ENCODE results near the gene ELF3. TPM values are rescaled to one million over a fixed set of nuclear protein-coding genes. Genes with fewer than 3 reads are reported as not detected.

Gene ELF3
- total RNA-seq, 1 donor from 2014 or later, result not detected

GRCh38 chr1:201983380-201983805 is 27.0 kb upstream of the ELF3 start:
- Histone ChIP-seq H3K27ac (ENCODE audit: low read depth, low read length) (peak overlapping the region; percentile 72), H3K36me3 (ENCODE audit: control insufficient read depth in 3 of 3, insufficient read depth in 3 of 3, low read length in 3 of 3) (peaks cover 0 to 2% (median 0%) of the 10 kb centered on the region in 3 donors), H3K9me3 (ENCODE audit: control insufficient read depth in 3 of 3, low read length in 3 of 3) (no peaks in the 10 kb centered on the region), H3K27me3 (ENCODE audit: control insufficient read depth in 3 of 3, insufficient read depth in 3 of 3, low read length in 3 of 3) (no peaks in the 10 kb centered on the region), H3K4me3 (ENCODE audit: low read length in 3 of 3) (peak overlapping the region; percentile 72 to 88 (median 82)), H3K9ac (ENCODE audit: low read depth in 1 of 3, low read length in 3 of 3) (peak overlapping the region; percentile 64 to 95 (median 87)), H3K4me1 (ENCODE audit: control insufficient read depth in 3 of 3, insufficient read depth in 3 of 3, low read length in 3 of 3) (peaks cover 9 to 25% (median 19%) of the 10 kb centered on the region in 3 donors)

- no peak overlapping the region for H3K4me3 ChIP-seq (ENCODE audit: low read length in 3 of 3)
- peaks cover 9 to 24% (median 19%) of the 10 kb centered on the region in 3 donors for H3K4me1 ChIP-seq (ENCODE audit: control insufficient read depth in 3 of 3, insufficient read depth in 3 of 3, low read length in 3 of 3)
- H3K27ac ChIP-seq (ENCODE audit: low read depth, low read length), result no peak overlapping the region
Observed at GRCh38 chr1:201984446-201984845, 25.9 kb upstream of the ELF3 start.

GRCh38 chr1:201985355-201985754 is 25.0 kb upstream of the ELF3 start:
- no peaks in the 10 kb centered on the region for H3K9me3 ChIP-seq (ENCODE audit: control insufficient read depth in 3 of 3, low read length in 3 of 3)
- H3K9ac ChIP-seq (ENCODE audit: low read depth in 1 of 3, low read length in 3 of 3), result no peak overlapping the region
- H3K36me3 ChIP-seq (ENCODE audit: control insufficient read depth in 3 of 3, insufficient read depth in 3 of 3, low read length in 3 of 3), result peaks cover 10 to 17% (median 12%) of the 10 kb centered on the region in 3 donors
- no peak overlapping the region for H3K4me3 ChIP-seq (ENCODE audit: low read length in 3 of 3)
- H3K27ac ChIP-seq (ENCODE audit: low read depth, low read length), result no peak overlapping the region
- H3K4me1 ChIP-seq (ENCODE audit: control insufficient read depth in 3 of 3, insufficient read depth in 3 of 3, low read length in 3 of 3), result peaks cover 9 to 24% (median 19%) of the 10 kb centered on the region in 3 donors
- no peaks in the 10 kb centered on the region for H3K27me3 ChIP-seq (ENCODE audit: control insufficient read depth in 3 of 3, insufficient read depth in 3 of 3, low read length in 3 of 3)

More at GRCh38 chr1:201984446-201984845, 25.9 kb upstream of the ELF3 start:
- Histone ChIP-seq H3K36me3 (ENCODE audit: control insufficient read depth in 3 of 3, insufficient read depth in 3 of 3, low read length in 3 of 3) (peaks cover 4 to 10% (median 4%) of the 10 kb centered on the region in 3 donors), H3K9me3 (ENCODE audit: control insufficient read depth in 3 of 3, low read length in 3 of 3) (no peaks in the 10 kb centered on the region), H3K9ac (ENCODE audit: low read depth in 1 of 3, low read length in 3 of 3) (no peak overlapping the region), H3K27me3 (ENCODE audit: control insufficient read depth in 3 of 3, insufficient read depth in 3 of 3, low read length in 3 of 3) (no peaks in the 10 kb centered on the region)

GRCh38 chr1:201988601-201989000 is 21.8 kb upstream of the ELF3 start:
- no peak overlapping the region for H3K4me3 ChIP-seq (ENCODE audit: low read length in 3 of 3)
- peaks cover 4 to 14% (median 11%) of the 10 kb centered on the region in 3 donors for H3K4me1 ChIP-seq (ENCODE audit: control insufficient read depth in 3 of 3, insufficient read depth in 3 of 3, low read length in 3 of 3)
- H3K27me3 ChIP-seq (ENCODE audit: control insufficient read depth in 3 of 3, insufficient read depth in 3 of 3, low read length in 3 of 3), result no peaks in the 10 kb centered on the region
- H3K9me3 ChIP-seq (ENCODE audit: control insufficient read depth in 3 of 3, low read length in 3 of 3), result no peaks in the 10 kb centered on the region
- H3K9ac ChIP-seq (ENCODE audit: low read depth in 1 of 3, low read length in 3 of 3), result no peak overlapping the region
- H3K36me3 ChIP-seq (ENCODE audit: control insufficient read depth in 3 of 3, insufficient read depth in 3 of 3, low read length in 3 of 3), result peaks cover 26 to 36% (median 34%) of the 10 kb centered on the region in 3 donors
- no peak overlapping the region for H3K27ac ChIP-seq (ENCODE audit: low read depth, low read length)

- Histone ChIP-seq H3K27me3 (ENCODE audit: control insufficient read depth in 3 of 3, insufficient read depth in 3 of 3, low read length in 3 of 3) (no peaks in the 10 kb centered on the region), H3K9ac (ENCODE audit: low read depth in 1 of 3, low read length in 3 of 3) (no peak overlapping the region), H3K4me1 (ENCODE audit: control insufficient read depth in 3 of 3, insufficient read depth in 3 of 3, low read length in 3 of 3) (peaks cover 2 to 11% (median 7%) of the 10 kb centered on the region in 3 donors), H3K36me3 (ENCODE audit: control insufficient read depth in 3 of 3, insufficient read depth in 3 of 3, low read length in 3 of 3) (peaks cover 34 to 42% (median 37%) of the 10 kb centered on the region in 3 donors), H3K27ac (ENCODE audit: low read depth, low read length) (no peak overlapping the region), H3K9me3 (ENCODE audit: control insufficient read depth in 3 of 3, low read length in 3 of 3) (no peaks in the 10 kb centered on the region), H3K4me3 (ENCODE audit: low read length in 3 of 3) (no peak overlapping the region)
Observed at GRCh38 chr1:201989354-201990128, 20.8 kb upstream of the ELF3 start.

GRCh38 chr1:201990427-201990826 is 20.0 kb upstream of the ELF3 start:
- peaks cover 37 to 45% (median 37%) of the 10 kb centered on the region in 3 donors for H3K36me3 ChIP-seq (ENCODE audit: control insufficient read depth in 3 of 3, insufficient read depth in 3 of 3, low read length in 3 of 3)
- H3K9ac ChIP-seq (ENCODE audit: low read depth in 1 of 3, low read length in 3 of 3), result no peak overlapping the region
- no peaks in the 10 kb centered on the region for H3K27me3 ChIP-seq (ENCODE audit: control insufficient read depth in 3 of 3, insufficient read depth in 3 of 3, low read length in 3 of 3)
- H3K4me1 ChIP-seq (ENCODE audit: control insufficient read depth in 3 of 3, insufficient read depth in 3 of 3, low read length in 3 of 3), result peaks cover 2 to 7% (median 7%) of the 10 kb centered on the region in 3 donors
- H3K27ac ChIP-seq (ENCODE audit: low read depth, low read length), result no peak overlapping the region
- no peak overlapping the region for H3K4me3 ChIP-seq (ENCODE audit: low read length in 3 of 3)
- no peaks in the 10 kb centered on the region for H3K9me3 ChIP-seq (ENCODE audit: control insufficient read depth in 3 of 3, low read length in 3 of 3)

GRCh38 chr1:201999625-202000238 is 10.7 kb upstream of the ELF3 start:
- H3K36me3 ChIP-seq (ENCODE audit: control insufficient read depth in 3 of 3, insufficient read depth in 3 of 3, low read length in 3 of 3), result peaks cover 59 to 62% (median 60%) of the 10 kb centered on the region in 3 donors
- no peaks in the 10 kb centered on the region for H3K9me3 ChIP-seq (ENCODE audit: control insufficient read depth in 3 of 3, low read length in 3 of 3)
- H3K27ac ChIP-seq (ENCODE audit: low read depth, low read length), result no peak overlapping the region
- H3K4me1 ChIP-seq (ENCODE audit: control insufficient read depth in 3 of 3, insufficient read depth in 3 of 3, low read length in 3 of 3), result no peaks in the 10 kb centered on the region
- no peak overlapping the region for H3K9ac ChIP-seq (ENCODE audit: low read depth in 1 of 3, low read length in 3 of 3)
- no peak overlapping the region for H3K4me3 ChIP-seq (ENCODE audit: low read length in 3 of 3)
- H3K27me3 ChIP-seq (ENCODE audit: control insufficient read depth in 3 of 3, insufficient read depth in 3 of 3, low read length in 3 of 3), result no peaks in the 10 kb centered on the region

GRCh38 chr1:202002507-202002906 is 7.9 kb upstream of the ELF3 start:
- Histone ChIP-seq H3K4me3 (ENCODE audit: low read length in 3 of 3) (no peak overlapping the region), H3K27me3 (ENCODE audit: control insufficient read depth in 3 of 3, insufficient read depth in 3 of 3, low read length in 3 of 3) (no peaks in the 10 kb centered on the region), H3K36me3 (ENCODE audit: control insufficient read depth in 3 of 3, insufficient read depth in 3 of 3, low read length in 3 of 3) (peaks cover 50 to 66% (median 62%) of the 10 kb centered on the region in 3 donors), H3K9me3 (ENCODE audit: control insufficient read depth in 3 of 3, low read length in 3 of 3) (no peaks in the 10 kb centered on the region), H3K27ac (ENCODE audit: low read depth, low read length) (no peak overlapping the region), H3K4me1 (ENCODE audit: control insufficient read depth in 3 of 3, insufficient read depth in 3 of 3, low read length in 3 of 3) (no peaks in the 10 kb centered on the region), H3K9ac (ENCODE audit: low read depth in 1 of 3, low read length in 3 of 3) (no peak overlapping the region)

- Histone ChIP-seq H3K27me3 (ENCODE audit: control insufficient read depth in 3 of 3, insufficient read depth in 3 of 3, low read length in 3 of 3) (no peaks in the 10 kb centered on the region), H3K36me3 (ENCODE audit: control insufficient read depth in 3 of 3, insufficient read depth in 3 of 3, low read length in 3 of 3) (peaks cover 50 to 66% (median 60%) of the 10 kb centered on the region in 3 donors), H3K9ac (ENCODE audit: low read depth in 1 of 3, low read length in 3 of 3) (no peak overlapping the region), H3K9me3 (ENCODE audit: control insufficient read depth in 3 of 3, low read length in 3 of 3) (no peaks in the 10 kb centered on the region), H3K4me3 (ENCODE audit: low read length in 3 of 3) (no peak overlapping the region), H3K27ac (ENCODE audit: low read depth, low read length) (no peak overlapping the region), H3K4me1 (ENCODE audit: control insufficient read depth in 3 of 3, insufficient read depth in 3 of 3, low read length in 3 of 3) (peaks cover 0 to 2% (median 0%) of the 10 kb centered on the region in 3 donors)
Observed at GRCh38 chr1:202004711-202005110, 5.7 kb upstream of the ELF3 start.

- Histone ChIP-seq H3K27ac (ENCODE audit: low read depth, low read length) (no peak overlapping the region), H3K36me3 (ENCODE audit: control insufficient read depth in 3 of 3, insufficient read depth in 3 of 3, low read length in 3 of 3) (peaks cover 46 to 58% (median 50%) of the 10 kb centered on the region in 3 donors), H3K9me3 (ENCODE audit: control insufficient read depth in 3 of 3, low read length in 3 of 3) (no peaks in the 10 kb centered on the region), H3K27me3 (ENCODE audit: control insufficient read depth in 3 of 3, insufficient read depth in 3 of 3, low read length in 3 of 3) (no peaks in the 10 kb centered on the region), H3K9ac (ENCODE audit: low read depth in 1 of 3, low read length in 3 of 3) (no peak overlapping the region), H3K4me3 (ENCODE audit: low read length in 3 of 3) (no peak overlapping the region), H3K4me1 (ENCODE audit: control insufficient read depth in 3 of 3, insufficient read depth in 3 of 3, low read length in 3 of 3) (peaks cover 0 to 2% (median 0%) of the 10 kb centered on the region in 3 donors)
Observed at GRCh38 chr1:202005958-202006357, 4.4 kb upstream of the ELF3 start.

Data from skeletal muscle tissue (tissue), 4 donors.